GM23338 (cell line): Measurements from ENCODE around the gene DNM1L. TPM values are rescaled to one million over a fixed set of nuclear protein-coding genes. Genes with fewer than 3 reads are reported as not detected.

Experiments
- ATAC-seq: fragments of 200-7000 bp; cut with Tn5 transposase; 3 replicates; pipeline ENCODE4 v1.9.1; 2020
- DNase-seq: peaks from one replicate; pipeline ENCODE4 v3.0.0-alpha.2; 2015; ENCODE audit warnings: low spot score
- H2AFZ ChIP-seq: fragments of 200-600 bp; sonication (generic); 2 replicates; pipeline ENCODE4 v1.8.0; 2016; ENCODE audit warnings: antibody characterized with exemption, mild to moderate bottlenecking, moderate library complexity
- H3F3A ChIP-seq: fragments of 200-600 bp; sonication (generic); replicated peaks from 2 replicates; pipeline ENCODE4 v1.8.0; 2017; ENCODE audit warnings: antibody characterized with exemption, mixed run types, low read depth
- H3K27ac ChIP-seq: fragments of 200-600 bp; sonication (generic); 2 replicates; pipeline ENCODE4 v1.6.1; 2016; ENCODE audit warnings: low read depth
- H3K27me3 ChIP-seq: fragments of 200-600 bp; sonication (generic); 2 replicates; pipeline ENCODE4 v1.8.0; 2016; ENCODE audit warnings: mild to moderate bottlenecking, mixed run types, moderate library complexity; ENCODE audit not compliant: insufficient read depth
- H3K36me3 ChIP-seq: fragments of 200-600 bp; sonication (generic); 2 replicates; pipeline ENCODE4 v1.8.0; 2016; ENCODE audit warnings: mild to moderate bottlenecking; ENCODE audit not compliant: insufficient read depth
- H3K4me1 ChIP-seq: fragments of 200-600 bp; sonication (generic); 2 replicates; pipeline ENCODE4 v1.8.0; 2016; ENCODE audit warnings: mild to moderate bottlenecking, moderate library complexity; ENCODE audit not compliant: insufficient read depth
- H3K4me2 ChIP-seq: fragments of 200-600 bp; sonication (generic); 2 replicates; pipeline ENCODE4 v1.7.1; 2017; ENCODE audit warnings: mixed run types
- H3K4me3 ChIP-seq: fragments of 200-600 bp; sonication (generic); 2 replicates; pipeline ENCODE4 v1.6.1; 2016; ENCODE audit warnings: mixed run types
- H3K79me2 ChIP-seq: fragments of 200-600 bp; sonication (generic); replicated peaks from 2 replicates; pipeline ENCODE4 v1.8.0; 2017; ENCODE audit warnings: mild to moderate bottlenecking; ENCODE audit not compliant: insufficient read depth
- H3K9me2 ChIP-seq: fragments of 200-600 bp; sonication (generic); 2 replicates; pipeline ENCODE4 v1.8.0; 2017; ENCODE audit not compliant: insufficient read depth
- H4K20me1 ChIP-seq: fragments of 200-600 bp; sonication (generic); replicated peaks from 2 replicates; pipeline ENCODE4 v1.8.0; 2017; ENCODE audit warnings: mild to moderate bottlenecking; ENCODE audit not compliant: insufficient read depth
- H3K27ac Mint-ChIP-seq: 2 replicates; pipeline ENCODE4 v1.8.0; 2020; ENCODE audit warnings: inconsistent platforms, mild to moderate bottlenecking, moderate library complexity, mixed read lengths
- H3K27me3 Mint-ChIP-seq: 3 replicates; pipeline ENCODE4 v1.8.0; 2022; ENCODE audit warnings: low read depth, mild to moderate bottlenecking, moderate library complexity, mixed read lengths, inconsistent platforms; ENCODE audit not compliant: insufficient read depth, poor library complexity
- H3K36me3 Mint-ChIP-seq: 3 replicates; pipeline ENCODE4 v1.8.0; 2021; ENCODE audit warnings: low read depth, mild to moderate bottlenecking, inconsistent platforms, moderate library complexity, mixed read lengths
- H3K4me1 Mint-ChIP-seq: 3 replicates; pipeline ENCODE4 v1.8.0; 2020; ENCODE audit warnings: mild to moderate bottlenecking, inconsistent platforms, mixed read lengths
- H3K4me3 Mint-ChIP-seq: 3 replicates; pipeline ENCODE4 v1.8.0; 2021; ENCODE audit warnings: moderate library complexity, mild to moderate bottlenecking, inconsistent platforms, mixed read lengths
- H3K9me3 Mint-ChIP-seq: 3 replicates; pipeline ENCODE4 v1.8.0; 2020; ENCODE audit warnings: moderate library complexity, mild to moderate bottlenecking, inconsistent platforms, mixed read lengths
- CREB1 ChIP-seq: fragments of 250-450 bp; sonication (Bioruptor Pico); IDR thresholded peaks from 2 replicates; pipeline ENCODE4 v1.5.0; 2020; ENCODE audit warnings: low read depth, mild to moderate bottlenecking, moderate library complexity
- CTCF ChIP-seq, 2 experiments: fragments of 200-600 bp in 1 of 2; sonication (generic) in 1 of 2; conservative IDR thresholded peaks; 2 replicates each; pipeline versions ENCODE4 v1.5.1 to v1.6.1; 2016 to 2017; ENCODE audit warnings: antibody characterized with exemption in 2 of 2, low read depth in 2 of 2, mild to moderate bottlenecking in 2 of 2, moderate library complexity in 1 of 2
- ETS1 ChIP-seq: IDR thresholded peaks from 2 replicates; pipeline ENCODE4 v1.6.1; 2016; ENCODE audit warnings: antibody characterized with exemption
- EZH2 ChIP-seq: fragments of 200-600 bp; sonication (generic); IDR thresholded peaks from one replicate; pipeline ENCODE4 v1.8.0; 2017; ENCODE audit warnings: antibody characterized with exemption, mild to moderate bottlenecking, low read depth; ENCODE audit not compliant: unreplicated experiment
- EZH2phosphoT487 ChIP-seq: fragments of 200-600 bp; sonication (generic); IDR thresholded peaks from one replicate; pipeline ENCODE4 v1.8.1; 2018; ENCODE audit warnings: antibody characterized with exemption; ENCODE audit not compliant: unreplicated experiment
- JUNB ChIP-seq: IDR thresholded peaks from one replicate; pipeline ENCODE4 v1.6.1; 2016; ENCODE audit warnings: antibody characterized with exemption; ENCODE audit not compliant: unreplicated experiment
- NANOG ChIP-seq: IDR thresholded peaks from 2 replicates; pipeline ENCODE4 v1.6.1; 2016; ENCODE audit warnings: antibody characterized with exemption, borderline replicate concordance
- POLR2AphosphoS5 ChIP-seq: IDR thresholded peaks from 2 replicates; pipeline ENCODE4 v1.6.1; 2016; ENCODE audit warnings: antibody characterized with exemption, low read depth
- STAT1 ChIP-seq: IDR thresholded peaks from one replicate; pipeline ENCODE4 v1.6.1; 2016; ENCODE audit warnings: antibody characterized with exemption; ENCODE audit not compliant: unreplicated experiment
- ZNF114 ChIP-seq: fragments of 250-450 bp; sonication (Bioruptor Pico); IDR thresholded peaks from 2 replicates; pipeline ENCODE4 v1.5.0; 2020; ENCODE audit warnings: mild to moderate bottlenecking, moderate library complexity
- ZNF331 ChIP-seq: fragments of 250-450 bp; sonication (Bioruptor Pico); IDR thresholded peaks from 2 replicates; pipeline ENCODE4 v1.5.0; 2020; ENCODE audit warnings: low read depth, mild to moderate bottlenecking, moderate library complexity
- ZNF462 ChIP-seq: fragments of 250-450 bp; sonication (Bioruptor Pico); IDR thresholded peaks from 2 replicates; pipeline ENCODE4 v1.5.0; 2020; ENCODE audit warnings: mild to moderate bottlenecking, moderate library complexity
- polyA plus RNA-seq: library from polyadenylated mRNA; unstranded; fragments of >200 nt; fragmentation: Nextera tagmentation; extraction: Ambion mirVana; gene quantifications from 2 replicates; pipeline ENCODE4 v1.2.1, GENCODE V29; 2016
- total RNA-seq: library from RNA; depleted of rRNA; stranded (reverse); fragments of >200 nt; shearing (Covaris generic); gene quantifications from 2 replicates; pipeline ENCODE4 v1.2.3, GENCODE V29; 2014

DNM1L gene
- total and polyA plus RNA-seq, 2 experiments from 2014 or later: 72.2 to 94.8 TPM

GRCh38 chr12:32788405-32788804 lies 109.3 kb downstream of the DNM1L start:
- no peaks in the 10 kb centered on the region for H3F3A ChIP-seq
- no peaks in the 10 kb centered on the region for H3K27me3 ChIP-seq
- no peak overlapping the region for H3K4me3 Mint-ChIP-seq
- no peak overlapping the region for H3K4me2 ChIP-seq
- H3K27me3 Mint-ChIP-seq: no peaks in the 10 kb centered on the region
- peaks cover 3% of the 10 kb centered on the region; the same call in 2 of the 3 replicates for H3K9me3 Mint-ChIP-seq
- H3K4me1 ChIP-seq: no peaks in the 10 kb centered on the region
- H3K79me2 ChIP-seq: no peaks in the 10 kb centered on the region
- no peak overlapping the region for H2AFZ ChIP-seq
- no peak for TF ChIP-seq ETS1
- no peak for DNase-seq
- H3K9me2 ChIP-seq: peaks cover 9% of the 10 kb centered on the region
- H3K27ac Mint-ChIP-seq: no peak overlapping the region
- no peak overlapping the region for H3K4me3 ChIP-seq
- no peak for ATAC-seq
- H3K27ac ChIP-seq: no peak overlapping the region
- no peaks in the 10 kb centered on the region; the same call in 2 of the 3 replicates for H3K4me1 Mint-ChIP-seq
- H3K36me3 ChIP-seq: peaks cover 10% of the 10 kb centered on the region; the same call in 1 of the 2 replicates
- H3K36me3 Mint-ChIP-seq: peaks cover 3% of the 10 kb centered on the region; the same call in 2 of the 3 replicates
- no peaks in the 10 kb centered on the region for H4K20me1 ChIP-seq

- Mint-ChIP-seq H3K36me3 (peaks cover 3% of the 10 kb centered on the region; the same call in 2 of the 3 replicates), H3K4me1 (no peaks in the 10 kb centered on the region; the same call in 2 of the 3 replicates)
- H3K4me2 ChIP-seq: no peak overlapping the region
- TF ChIP-seq EZH2phosphoT487 (no peak), EZH2 (no peak), JUNB (no peak), ZNF331 (CRISPR knock-in tag) (no peak), NANOG (no peak), POLR2AphosphoS5 (no peak), ZNF114 (no peak), CREB1 (no peak), ETS1 (no peak), STAT1 (no peak), ZNF462 (no peak), CTCF (conservative IDR thresholded peaks at IDR 0.05; ENCODE audit: low read depth in 2 of 2) (no peak)
These were observed 110.3 kb downstream of the DNM1L start for GRCh38 chr12:32789446-32789845.

More at GRCh38 chr12:32789446-32789845, 110.3 kb downstream of the DNM1L start:
- no peaks in the 10 kb centered on the region for H3K27me3 ChIP-seq
- ATAC-seq (no peak), DNase-seq (no peak)
- H3K4me1 ChIP-seq: no peaks in the 10 kb centered on the region
- peaks cover 3% of the 10 kb centered on the region; the same call in 2 of the 3 replicates for H3K9me3 Mint-ChIP-seq
- no peaks in the 10 kb centered on the region for H3K27me3 Mint-ChIP-seq
- H3K27ac ChIP-seq: no peak overlapping the region
- H3F3A ChIP-seq: no peaks in the 10 kb centered on the region
- H3K4me3 Mint-ChIP-seq: no peak overlapping the region
- H3K36me3 ChIP-seq: peaks cover 10% of the 10 kb centered on the region; the same call in 1 of the 2 replicates
- no peak overlapping the region for H2AFZ ChIP-seq
- no peaks in the 10 kb centered on the region for H3K79me2 ChIP-seq
- no peak overlapping the region for H3K27ac Mint-ChIP-seq
- H3K4me3 ChIP-seq: no peak overlapping the region
- no peaks in the 10 kb centered on the region for H4K20me1 ChIP-seq
- peaks cover 9% of the 10 kb centered on the region for H3K9me2 ChIP-seq
